Left cardiac atrium (tissue), 4 donors: ENCODE measurements around the gene NLRP4. TPM values are rescaled to one million over a fixed set of nuclear protein-coding genes. Genes with fewer than 3 reads are reported as not detected.
"Not testable (repeated sequence)": the region's sequence is repeated elsewhere in the genome, so short reads cannot be mapped to it uniquely, and the experiment has no call there.

ENCODE experiments used
- ATAC-seq, 2 donors: fragments of 200-7000 bp; cut with Tn5 transposase; one replicate each; pipeline ENCODE4 v1.9.1; 2020; ENCODE audit warnings: mild to moderate bottlenecking in 2 of 2, moderate library complexity in 2 of 2
- DNase-seq: peaks from one replicate; pipeline ENCODE4 v3.0.0-alpha.2; 2020
- intact Hi-C, 2 donors: fragments of 100-400 bp; cut with DNase I; formaldehyde crosslinking; loops; one replicate each; pipeline versions ENCODE4 v1.14.1 to v1.15.1; 2022 to 2023
- total RNA-seq, 2 donors: library from RNA; stranded (reverse); fragmentation: NEBNext Ultra II Directional; extraction: Animal tissue kit (Norgen Biotek cat#: 25700); gene quantifications; one replicate each; pipeline ENCODE4 v1.2.1, GENCODE V29; 2021
- donor health status: DM: no; HTN: yes; CAD: no.
- donor health status: DM: no; HTN: yes; CAD: no; lungs with severe emphysema.
- donor health status: DM: yes; HTN: yes; CAD: no.
- donor health status: Dilated cardiomyopathy.

NLRP4 gene
- total RNA-seq, 2 donors from 2014 or later: not detected

GRCh38 chr19:55870736-55871135 lies 34.4 kb downstream of the NLRP4 start:
- DNase-seq (no peak), ATAC-seq (no peak)
- intact Hi-C loops: no loop called here

- intact Hi-C loops: no loop called here
- DNase-seq (no peak), ATAC-seq (no peak)
Measured at GRCh38 chr19:55877211-55877610, 40.9 kb downstream of the NLRP4 start.

- ATAC-seq (no peak), DNase-seq (no peak)
- intact Hi-C loops: no loop called here
Measured at GRCh38 chr19:55882626-55883025, 46.3 kb downstream of the NLRP4 start.

GRCh38 chr19:55898911-55899310 lies 62.6 kb downstream of the NLRP4 start:
- intact Hi-C loops: no loop called here
- DNase-seq: no peak
- no peak for ATAC-seq

- DNase-seq: no peak
- intact Hi-C loops: no loop called here
- ATAC-seq: no peak
Measured at GRCh38 chr19:55901369-55902079, 65.2 kb downstream of the NLRP4 start.

GRCh38 chr19:55902080-55902751 lies 65.9 kb downstream of the NLRP4 start:
- no peak for DNase-seq
- ATAC-seq: no peak
- intact Hi-C loops: no loop called here

GRCh38 chr19:55907286-55907685 lies 70.9 kb downstream of the NLRP4 start:
- intact Hi-C loops: no loop called here
- DNase-seq (no peak), ATAC-seq (no peak)

GRCh38 chr19:55907746-55908145 lies 71.4 kb downstream of the NLRP4 start:
- no peak for DNase-seq
- intact Hi-C loops: no loop called here
- ATAC-seq: no peak

GRCh38 chr19:55909801-55910200 lies 73.5 kb downstream of the NLRP4 start:
- intact Hi-C loops: no loop called here
- ATAC-seq: no peak
- DNase-seq: no peak

GRCh38 chr19:55912916-55913315 lies 76.6 kb downstream of the NLRP4 start:
- DNase-seq (no peak), ATAC-seq (no peak)
- intact Hi-C loops: no loop called here

- intact Hi-C loops: no loop called here
- no peak for ATAC-seq
- DNase-seq: no peak
Measured at GRCh38 chr19:55913643-55914268, 77.4 kb downstream of the NLRP4 start.

- DNase-seq: no peak
- intact Hi-C loops: no loop called here
Measured at GRCh38 chr19:55923556-55923955, 87.2 kb downstream of the NLRP4 start.

GRCh38 chr19:55927991-55928390 lies 91.7 kb downstream of the NLRP4 start:
- intact Hi-C loops: no loop called here

More at GRCh38 chr19:55923556-55923955, 87.2 kb downstream of the NLRP4 start:
- no peak for ATAC-seq

GRCh38 chr19:55929258-55929657 lies 92.9 kb downstream of the NLRP4 start:
- DNase-seq, ATAC-seq, intact Hi-C loops: not testable (repeated sequence)

More at GRCh38 chr19:55927991-55928390, 91.7 kb downstream of the NLRP4 start:
- no peak for DNase-seq
- no peak for ATAC-seq

- intact Hi-C loops: no loop called here
- DNase-seq: no peak
- ATAC-seq: no peak
Measured at GRCh38 chr19:55930996-55931515, 94.7 kb downstream of the NLRP4 start.

Other genes starting within 250 kb of the NLRP4 start
- gene FIZ1, start 237.0 kb upstream of the NLRP4 start, total RNA-seq: 10 to 100 TPM; 14.5 to 17.0 TPM
- 10 to 100 TPM; 14.1 to 18.7 TPM for gene ZNF524, start 236.3 kb upstream of the NLRP4 start, total RNA-seq
- gene ZNF865, start 230.9 kb upstream of the NLRP4 start, total RNA-seq: 10 to 100 TPM; 16.2 to 20.2 TPM
- gene ZNF784, start 212.0 kb upstream of the NLRP4 start, total RNA-seq: 10 to 100 TPM; 11.1 to 11.7 TPM
- gene ZNF580, start 195.5 kb upstream of the NLRP4 start, total RNA-seq: 10 to 100 TPM; 17.7 to 27.7 TPM
- gene ZNF581, start 192.9 kb upstream of the NLRP4 start, total RNA-seq: 1 to 10 TPM; 8.4 to 8.6 TPM
- gene CCDC106, start 188.3 kb upstream of the NLRP4 start, total RNA-seq: 10 to 100 TPM; 17.4 to 19.4 TPM
- 10 to 100 TPM; 82.4 to 87.5 TPM for gene U2AF2, start 181.5 kb upstream of the NLRP4 start, total RNA-seq
- gene EPN1, start 161.3 kb upstream of the NLRP4 start, total RNA-seq: 100 to 1,000 TPM; 148 to 165 TPM
- gene NLRP9, start 98.1 kb upstream of the NLRP4 start, total RNA-seq: not detected
- not detected for gene RFPL4A, start 77.4 kb upstream of the NLRP4 start, total RNA-seq
- gene RFPL4AL1, start 67.4 kb upstream of the NLRP4 start, total RNA-seq: not detected
- not detected for gene NLRP11, start 4.5 kb upstream of the NLRP4 start, total RNA-seq
- not detected for gene NLRP13, start 95.8 kb downstream of the NLRP4 start, total RNA-seq
- gene NLRP8, start 111.3 kb downstream of the NLRP4 start, total RNA-seq: not detected
- gene NLRP5, start 150.2 kb downstream of the NLRP4 start, total RNA-seq: not detected